Activated gamma-delta T cell treated with Interleukin-2 at 50 U/mL for 16 hours (primary cell): Measurements from ENCODE around the gene DHRSX.
"Not testable (repeated sequence)": the region's sequence is repeated elsewhere in the genome, so short reads cannot be mapped to it uniquely, and the experiment has no call there.

Experiments
- DNase-seq: peaks from one replicate; pipeline ENCODE4 v3.0.0-alpha.2; 2020

DHRSX gene

DNA sequence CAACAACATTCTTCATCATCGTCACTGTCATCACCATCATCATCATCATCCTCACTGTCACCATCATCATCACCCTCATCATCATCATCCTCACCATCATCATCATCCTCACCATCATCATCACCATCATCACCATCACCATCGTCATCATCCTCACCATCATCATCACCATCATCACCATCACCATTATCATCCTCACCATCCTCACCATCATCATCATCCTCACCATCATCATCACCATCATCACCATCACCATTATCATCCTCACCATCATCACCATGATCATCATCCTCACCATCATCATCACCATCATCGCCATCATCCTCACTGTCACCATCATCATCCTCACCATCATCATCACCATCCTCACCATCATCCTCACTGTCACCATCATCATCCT lies 18.9 kb upstream of the DHRSX start:
- not testable (repeated sequence) for DNase-seq

DNA sequence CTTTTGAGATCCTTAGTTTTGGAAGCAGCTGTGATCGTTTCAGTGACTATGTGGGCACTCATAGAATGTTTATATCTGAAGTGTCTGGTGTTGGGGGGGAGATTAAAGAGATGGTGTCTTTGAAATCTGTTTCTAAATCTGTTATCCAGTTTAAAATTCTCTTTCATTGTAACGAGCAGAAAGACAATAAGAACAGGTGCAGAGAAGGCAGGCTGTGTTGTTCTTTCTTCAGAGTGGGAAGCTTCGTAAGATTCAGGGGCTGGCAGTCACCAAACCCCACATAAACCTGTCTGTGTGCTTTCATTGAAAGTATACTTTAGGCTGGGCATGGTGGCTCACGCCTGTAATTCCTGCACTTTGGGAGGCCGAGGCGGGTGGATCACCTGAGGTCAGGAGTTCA lies 16.3 kb upstream of the DHRSX start:
- DNase-seq: no peak

DNA sequence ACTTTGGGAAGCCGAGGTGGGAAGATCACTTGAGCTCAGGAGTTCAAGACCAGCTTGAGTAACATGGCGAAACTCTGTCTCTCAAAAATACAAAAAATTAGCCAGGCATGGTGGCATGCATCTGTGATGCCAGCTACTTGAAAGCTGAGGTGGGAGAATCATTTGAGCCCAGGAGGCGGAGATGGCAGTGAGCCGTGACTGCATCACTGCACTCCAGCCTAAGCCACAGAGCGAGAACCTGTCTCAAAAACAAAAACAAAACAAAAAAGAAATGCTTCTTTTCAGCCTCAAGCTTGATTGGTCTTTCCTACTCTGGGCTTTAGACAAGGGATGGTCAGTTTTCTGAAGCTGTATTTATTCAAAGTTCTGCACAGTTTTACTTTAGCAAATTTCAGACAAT lies 15.8 kb upstream of the DHRSX start:
- DNase-seq: no peak

DNA sequence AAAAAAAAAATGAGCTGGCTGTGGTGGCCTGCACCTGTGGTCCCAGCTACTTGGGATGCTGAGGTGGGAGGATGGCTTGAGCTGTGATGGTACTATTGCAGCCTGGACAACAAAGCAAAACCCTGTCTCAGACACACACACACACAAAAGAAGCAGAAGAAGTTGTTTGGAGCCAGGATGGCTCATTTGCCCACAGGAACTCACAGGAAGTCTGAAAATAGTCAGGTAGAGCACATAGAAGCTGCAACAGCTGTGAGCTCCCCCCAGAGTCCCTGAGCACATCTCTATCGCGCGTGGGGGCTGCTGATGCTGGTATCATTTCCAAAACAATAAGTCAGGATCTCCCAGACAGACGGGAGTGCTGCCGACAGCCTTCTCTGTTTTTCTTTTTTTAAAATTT lies 13.4 kb upstream of the DHRSX start:
- no peak for DNase-seq

DNA sequence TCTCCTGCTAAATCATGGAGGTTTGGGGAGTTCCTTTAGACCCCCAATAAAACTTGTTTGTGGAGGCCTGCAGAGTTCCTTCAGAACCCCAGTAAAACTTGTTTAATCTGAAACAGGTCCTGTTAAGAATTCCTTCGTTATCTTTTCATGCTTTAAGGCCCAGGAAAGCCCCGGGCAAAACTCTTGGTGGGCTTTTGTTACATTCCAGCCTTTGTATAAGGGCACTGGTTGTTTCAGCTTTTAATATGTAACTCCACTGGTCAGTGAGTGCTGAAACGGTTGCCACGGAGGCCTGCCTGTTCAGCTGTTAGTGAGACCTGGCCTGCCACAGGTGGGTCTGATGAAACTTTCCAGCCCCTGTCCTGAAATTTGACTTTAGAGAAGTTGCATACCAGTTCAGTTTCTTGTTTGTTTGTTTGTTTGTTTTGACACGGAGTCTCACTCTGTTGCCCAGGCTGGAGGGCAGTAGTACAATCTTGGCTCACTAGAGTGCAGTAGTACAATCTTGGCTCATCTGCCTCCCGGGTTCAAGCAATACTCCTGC lies 12.4 kb upstream of the DHRSX start:
- no peak for DNase-seq

DNA sequence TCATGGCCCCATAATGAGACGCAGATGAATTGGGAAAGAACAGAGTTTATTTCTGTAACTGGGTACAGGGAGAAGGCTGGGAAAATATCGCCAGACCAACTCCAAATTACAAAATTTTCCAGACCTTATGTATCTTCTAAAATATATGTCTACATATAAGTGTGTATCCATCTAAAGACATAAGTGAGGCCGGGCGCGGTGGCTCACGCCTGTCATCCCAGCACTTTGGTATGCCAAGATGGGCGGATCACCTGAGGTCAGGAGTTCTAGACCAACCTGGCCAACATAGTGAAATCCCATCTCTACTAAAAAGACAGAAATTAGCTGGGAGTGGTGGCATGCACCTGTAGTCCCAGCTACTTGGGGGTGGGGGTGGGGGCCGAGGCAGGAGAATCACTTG lies 11.7 kb upstream of the DHRSX start:
- no peak for DNase-seq

DNA sequence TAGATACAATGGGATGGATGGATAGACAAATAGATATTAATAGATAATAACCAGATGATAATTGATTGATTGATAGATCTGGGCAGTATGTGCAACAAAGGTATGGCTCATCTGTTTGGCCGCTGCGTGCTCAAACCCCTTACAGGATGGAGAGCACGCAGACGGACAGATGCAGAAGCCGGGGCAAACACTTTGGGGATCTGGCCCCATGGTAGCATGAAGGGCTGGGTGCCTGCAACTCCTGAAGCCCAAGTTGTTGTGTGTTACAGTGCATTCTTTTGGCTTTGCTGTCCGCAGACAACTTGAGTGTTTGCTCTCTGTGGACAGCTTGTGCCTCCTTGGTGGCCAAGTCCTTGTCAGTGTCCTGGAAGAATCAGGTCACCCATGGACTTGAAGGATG lies 10.6 kb upstream of the DHRSX start:
- no peak for DNase-seq

DNA sequence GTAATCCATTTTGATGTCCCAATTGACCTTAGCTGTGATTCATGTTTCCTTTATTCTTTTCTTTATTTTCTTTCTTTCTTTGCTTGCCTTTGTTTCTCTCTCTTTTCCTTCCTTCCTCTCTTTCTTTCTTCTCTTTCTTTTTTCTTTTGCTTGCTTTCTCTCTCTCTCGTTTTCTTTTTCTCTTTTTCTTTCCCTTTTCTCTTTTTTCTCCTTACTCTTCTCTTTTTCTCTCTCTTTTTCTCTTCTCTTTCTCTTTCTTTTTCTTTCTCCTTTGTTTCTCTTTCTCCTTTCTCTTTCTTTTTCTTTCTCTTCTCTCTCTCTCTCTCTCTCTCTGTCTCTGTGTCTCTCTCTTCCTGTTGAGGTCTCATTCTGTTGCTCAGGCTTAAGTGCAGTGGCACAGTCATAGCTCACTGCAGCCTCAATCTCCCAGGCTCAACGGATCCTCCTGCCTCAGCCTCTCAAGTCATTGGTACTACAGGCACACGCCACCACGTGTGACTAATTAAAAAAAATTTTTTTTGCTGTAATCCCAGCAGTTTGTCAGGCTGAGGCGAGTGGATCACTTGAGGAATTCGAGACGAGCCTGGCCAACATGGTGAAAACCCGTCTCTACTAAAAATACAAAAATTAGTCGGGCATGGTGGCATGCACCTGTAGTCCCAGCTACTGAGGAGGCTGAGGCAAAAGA lies 8.0 kb upstream of the DHRSX start:
- DNase-seq: no peak

DNA sequence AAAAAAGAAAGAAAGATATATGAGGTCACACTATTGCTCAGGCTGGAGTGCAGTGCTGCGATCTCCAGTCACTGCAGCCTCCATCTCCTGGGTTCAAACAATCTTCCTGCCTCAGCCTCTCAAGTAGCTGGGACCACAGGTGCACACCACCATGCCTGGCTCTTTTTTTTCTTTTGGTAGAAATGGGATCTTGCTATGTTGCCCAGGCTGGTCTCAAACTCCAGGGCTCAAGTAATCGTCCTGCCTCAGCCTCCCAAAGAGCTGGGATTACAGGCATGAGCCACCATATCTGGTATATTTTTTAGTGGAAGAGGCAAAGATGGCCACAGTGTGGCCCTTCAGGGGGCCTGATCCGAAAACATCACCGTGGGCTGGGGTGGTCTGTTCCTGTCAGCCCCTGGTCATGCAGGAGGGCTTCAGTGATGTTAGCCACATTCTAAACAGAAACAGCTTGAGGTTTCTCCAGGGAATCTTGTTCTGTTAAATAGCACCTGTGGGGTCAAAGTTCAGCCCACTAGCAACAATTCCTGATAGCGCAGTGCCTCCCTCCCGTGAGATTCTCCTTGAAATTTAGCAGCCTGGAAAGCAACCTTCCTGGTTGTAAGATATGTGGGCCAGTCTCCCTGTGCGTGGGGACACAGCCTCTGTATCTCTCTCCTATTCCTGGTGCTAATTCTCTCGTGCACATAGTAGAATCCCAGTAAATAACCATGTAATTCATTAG lies 7.3 kb upstream of the DHRSX start:
- DNase-seq: no peak

DNA sequence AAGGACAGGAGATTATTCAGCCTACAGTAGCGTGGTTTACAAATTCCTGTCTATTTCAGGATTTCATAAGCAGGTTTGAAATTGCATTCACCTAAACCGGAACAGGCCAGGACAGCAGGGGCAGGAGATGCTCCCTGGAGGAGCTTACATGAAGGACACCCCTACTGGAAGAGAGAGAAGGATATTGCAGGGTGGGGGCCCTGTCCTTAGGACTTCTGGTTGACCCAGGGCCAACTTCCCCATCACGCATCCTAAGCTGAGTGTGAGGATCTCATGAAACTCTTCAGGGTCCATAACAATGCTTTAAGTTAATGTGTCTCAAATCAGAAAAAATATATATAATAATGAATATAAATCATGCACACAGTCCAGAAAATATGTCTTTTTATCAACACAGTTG lies 6.4 kb upstream of the DHRSX start:
- no peak for DNase-seq

DNA sequence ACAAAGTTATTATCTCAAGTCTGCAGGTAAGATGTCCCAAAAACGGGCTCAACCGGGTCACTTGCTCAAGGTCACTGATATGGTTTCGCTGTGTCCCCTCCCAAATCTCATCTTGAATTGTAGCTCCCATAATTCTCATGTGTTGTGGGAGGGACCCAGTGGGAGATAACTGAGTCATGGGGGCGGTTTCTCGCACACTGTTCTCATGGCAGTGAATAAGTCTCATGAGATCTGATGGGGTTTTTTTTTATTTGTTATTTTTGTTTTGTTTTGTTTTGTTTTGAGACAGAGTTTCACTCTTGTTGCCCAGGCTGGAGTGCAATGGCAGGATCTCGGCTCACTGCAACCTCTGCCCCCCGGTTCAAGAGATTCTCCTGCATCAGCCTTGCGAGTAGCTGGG lies 4.6 kb upstream of the DHRSX start:
- DNase-seq: not testable (repeated sequence)

DNA sequence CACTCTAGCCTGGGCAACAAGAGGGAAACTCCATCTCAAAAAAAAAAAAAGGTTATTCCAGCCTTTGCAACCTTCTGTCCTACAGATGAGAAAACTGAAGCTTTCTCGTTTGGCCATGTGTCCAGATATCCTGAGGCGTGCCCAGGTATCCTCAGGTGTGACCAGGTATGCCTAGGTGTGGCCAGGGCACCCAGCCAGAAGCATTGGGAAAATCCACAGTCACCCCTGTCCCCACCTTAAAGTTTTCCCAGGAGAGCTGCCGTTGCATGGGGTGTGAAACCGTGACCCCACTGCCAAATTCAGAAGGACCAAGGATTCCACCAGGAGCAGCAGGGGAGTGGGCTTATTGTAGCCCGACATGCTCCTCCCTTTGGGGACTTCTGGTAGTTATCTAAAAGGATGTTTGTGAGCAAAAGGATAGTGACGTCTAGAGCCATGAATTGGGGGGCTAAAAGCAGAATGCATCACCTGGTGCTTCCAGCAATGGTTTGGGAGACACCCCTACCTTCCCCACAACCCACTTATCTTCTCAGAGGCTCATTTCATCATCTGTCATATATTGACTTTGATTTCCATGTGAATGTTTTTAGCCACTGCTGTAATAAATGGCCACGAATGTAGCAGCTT lies 4.0 kb upstream of the DHRSX start:
- DNase-seq: no peak

DNA sequence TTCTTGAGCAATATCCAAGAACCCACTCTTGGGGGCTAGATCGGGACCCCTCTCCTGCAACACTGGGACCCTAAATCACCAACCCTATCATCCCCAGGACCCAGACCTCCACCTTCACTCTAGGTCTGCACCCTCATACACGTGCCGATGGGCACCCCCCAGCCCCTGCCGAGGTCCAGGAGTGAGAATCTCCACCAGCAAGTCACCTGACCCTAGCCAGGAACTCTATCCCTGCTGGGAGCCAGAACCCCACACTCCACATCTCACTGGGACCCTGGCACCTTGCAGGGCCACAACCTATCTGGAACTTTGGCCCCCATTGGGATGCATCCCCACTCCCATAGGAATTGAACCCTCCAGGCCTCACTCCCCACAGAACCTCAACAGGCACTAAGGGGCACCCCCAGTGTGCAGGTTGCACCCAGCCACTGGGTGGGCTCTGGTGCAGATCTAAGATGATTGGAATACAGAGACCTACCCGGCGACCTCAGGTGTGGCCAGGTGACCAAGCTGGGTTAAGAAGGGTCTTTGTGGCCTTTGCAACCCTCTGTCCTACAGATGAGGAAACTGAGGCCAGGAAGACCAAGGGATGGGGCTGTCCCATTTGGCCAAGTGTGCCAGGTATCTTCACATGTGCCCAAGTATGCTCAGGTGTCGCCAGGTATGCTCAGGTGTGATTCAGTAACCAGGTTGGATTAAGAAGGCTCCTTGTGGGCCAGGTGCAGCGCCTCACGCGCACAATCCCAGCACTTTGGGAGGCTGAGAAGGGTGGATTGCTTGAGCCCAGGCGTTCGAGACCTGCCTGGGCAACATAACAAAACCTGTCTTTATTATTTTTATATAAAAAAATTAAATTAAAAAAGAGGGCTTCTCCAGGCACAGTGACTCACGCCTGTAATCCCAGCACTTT lies 3.1 kb upstream of the DHRSX start:
- DNase-seq: no peak

DNA sequence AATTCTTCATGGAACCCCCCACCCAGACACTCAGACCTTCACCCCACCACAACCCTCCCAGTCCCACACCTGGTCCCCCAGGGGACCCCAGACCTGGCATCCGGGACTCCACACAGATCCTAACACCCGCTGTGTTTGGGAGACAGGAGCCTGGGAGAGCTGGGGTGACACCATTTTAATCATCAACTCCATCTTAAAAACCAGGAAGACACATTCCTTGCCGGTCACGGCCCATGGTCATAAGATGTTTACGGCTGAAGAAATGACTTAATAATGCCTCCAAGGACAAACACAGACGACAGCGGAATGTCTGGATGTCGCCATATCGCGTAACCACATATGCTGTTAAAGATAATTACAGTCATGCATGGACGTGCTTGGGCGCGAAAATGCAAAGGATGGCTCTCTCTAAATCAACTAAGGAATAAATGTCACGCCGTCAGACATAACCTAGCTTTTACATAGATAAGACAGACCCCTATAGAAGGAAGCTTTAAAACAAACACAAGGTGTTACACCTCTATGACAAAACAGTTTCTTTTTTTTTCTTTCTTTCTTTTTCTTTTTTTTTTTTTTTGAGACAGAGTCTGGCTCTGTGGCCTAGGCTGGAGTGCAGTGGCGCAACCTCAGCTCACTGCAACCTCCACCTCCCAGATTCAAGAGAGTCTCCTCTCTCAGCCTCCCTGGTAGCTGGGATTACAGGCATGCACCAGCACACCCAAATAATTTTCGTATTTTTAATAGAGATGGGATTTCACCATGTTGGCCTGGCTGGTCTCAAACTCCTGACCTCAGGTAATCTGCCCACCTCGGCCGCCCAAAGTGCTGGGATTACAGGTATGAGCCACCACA lies 2.1 kb upstream of the DHRSX start:
- no peak for DNase-seq

DNA sequence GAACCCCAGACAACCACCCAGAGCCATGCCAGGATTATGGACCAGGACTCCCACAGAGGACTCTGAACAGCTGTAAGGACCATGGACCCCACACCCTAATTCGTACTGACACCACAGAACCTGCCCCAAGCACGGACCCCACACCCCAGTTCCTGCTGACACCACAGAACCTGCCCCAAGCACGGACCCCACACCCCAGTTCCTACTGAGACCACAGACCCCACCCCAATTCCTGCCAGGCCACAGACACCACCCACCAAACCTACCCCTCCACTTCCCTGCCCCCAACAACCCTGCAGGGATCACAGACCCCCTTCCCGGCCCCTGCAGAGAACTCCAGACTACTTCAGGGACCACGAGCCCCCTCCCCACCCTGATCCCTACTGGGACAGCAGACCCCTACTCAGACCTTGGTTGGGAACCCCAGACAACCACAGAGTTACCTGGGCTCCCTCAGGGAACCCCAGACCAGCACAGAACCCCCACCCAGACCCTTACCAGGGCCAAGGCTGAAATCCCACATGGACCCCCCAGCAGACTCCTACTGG lies 1.4 kb upstream of the DHRSX start:
- no peak for DNase-seq

DNA sequence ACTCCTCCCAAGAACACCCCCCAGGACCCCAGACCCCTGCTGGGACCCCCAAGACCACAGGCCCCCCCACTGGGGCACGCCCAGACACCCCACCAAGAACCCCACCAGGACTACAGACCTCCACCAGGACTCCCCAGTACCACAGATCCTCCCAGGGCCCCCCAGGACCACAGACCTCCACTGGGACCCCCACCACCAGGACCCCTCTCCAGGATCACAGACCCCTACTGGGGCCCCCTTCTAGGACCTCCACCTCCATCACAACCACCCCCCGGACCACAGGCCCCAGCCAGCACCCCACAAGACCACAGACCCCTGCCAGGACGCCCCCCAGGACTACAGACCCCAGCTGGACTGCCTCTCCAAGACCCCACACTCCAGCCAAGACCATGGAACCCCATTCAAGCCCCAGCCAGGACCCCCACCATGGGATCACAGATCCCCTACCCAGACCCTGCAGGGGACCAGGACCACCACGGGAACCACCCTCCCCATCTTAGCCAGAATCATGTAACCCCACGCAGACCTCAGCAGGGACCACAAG lies 855 bp upstream of the DHRSX start:
- DNase-seq: no peak

DNA sequence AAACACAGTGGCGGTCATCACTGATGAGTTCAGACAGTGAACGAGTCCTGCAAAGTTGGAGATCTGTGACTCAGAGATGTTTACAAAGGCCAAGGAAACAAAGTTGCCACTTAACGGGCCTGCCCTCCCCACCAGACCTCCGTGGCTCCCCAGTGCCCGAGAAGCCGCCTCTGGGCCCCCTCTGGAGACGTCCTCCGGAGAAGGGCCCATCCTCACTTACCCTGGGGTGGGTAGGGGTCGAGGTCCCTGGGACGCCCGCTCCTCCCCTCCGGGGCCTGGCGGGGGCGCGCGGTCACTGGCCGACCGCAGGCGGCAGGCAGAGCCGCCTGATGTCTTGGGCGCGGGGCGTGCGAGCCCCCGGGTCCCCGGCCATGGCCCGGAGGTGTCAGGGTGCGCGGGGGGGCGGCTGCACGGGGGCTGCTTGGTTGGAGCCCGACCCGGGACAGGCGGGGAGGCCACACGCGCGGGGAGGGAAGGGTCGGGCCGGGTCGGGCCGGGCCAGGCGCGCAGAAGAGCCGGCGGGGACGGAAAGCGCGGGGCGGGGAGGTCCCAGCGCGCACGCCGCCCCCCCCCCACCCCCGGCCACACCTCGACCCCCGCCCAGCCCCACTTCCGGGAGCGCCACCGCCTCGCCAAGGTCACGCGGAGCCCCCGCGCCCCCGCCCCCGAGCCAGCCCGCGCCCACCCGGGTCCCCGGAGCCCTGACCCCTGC lies 529 bp downstream of the DHRSX start:
- DNase-seq: peak; percentile 37

DNA sequence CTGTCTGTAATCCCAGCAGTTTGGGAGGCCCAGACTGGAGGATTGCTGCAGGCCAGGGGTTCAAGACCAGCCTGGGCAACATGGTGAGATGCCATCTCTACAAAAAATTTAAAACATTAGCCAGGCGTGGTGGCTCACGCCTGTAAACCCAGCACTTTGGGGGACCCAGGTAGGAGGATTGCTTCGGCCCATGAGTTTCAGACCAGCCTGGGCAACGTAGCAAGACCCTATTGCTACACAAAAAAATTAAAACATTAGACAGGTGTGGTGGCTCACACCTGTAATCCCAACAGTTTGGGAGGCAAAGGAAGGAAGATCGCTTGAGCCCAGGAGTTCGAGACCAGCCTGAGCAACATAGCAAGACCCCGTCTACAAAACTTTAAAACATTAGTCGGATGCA lies 1.3 kb downstream of the DHRSX start:
- DNase-seq: no peak

DNA sequence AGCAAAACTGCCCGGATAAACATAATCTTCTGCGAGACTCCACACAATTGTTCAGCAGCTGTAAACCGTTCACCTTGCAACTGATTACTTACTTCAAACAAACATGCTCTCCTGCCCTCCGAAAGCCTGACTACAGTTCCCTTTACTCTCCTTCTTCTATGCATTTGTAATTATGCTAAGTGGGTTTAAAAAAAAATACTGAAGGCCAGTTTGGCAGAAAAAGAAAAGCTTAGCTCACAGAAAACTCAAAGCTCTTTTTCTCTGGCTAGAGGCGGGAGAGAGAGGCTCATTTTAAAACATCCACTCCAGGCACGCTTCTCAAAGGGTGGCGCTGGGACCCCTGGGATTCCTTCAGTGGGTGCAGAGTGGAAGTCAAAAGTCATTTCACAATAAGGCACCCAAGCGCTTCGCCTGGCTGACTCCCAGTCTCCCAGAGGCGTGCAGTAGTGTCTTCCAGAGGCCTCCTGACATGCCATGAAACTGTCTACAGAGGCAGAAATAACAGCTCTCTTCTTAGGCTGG lies 1.9 kb downstream of the DHRSX start:
- DNase-seq: no peak

DNA sequence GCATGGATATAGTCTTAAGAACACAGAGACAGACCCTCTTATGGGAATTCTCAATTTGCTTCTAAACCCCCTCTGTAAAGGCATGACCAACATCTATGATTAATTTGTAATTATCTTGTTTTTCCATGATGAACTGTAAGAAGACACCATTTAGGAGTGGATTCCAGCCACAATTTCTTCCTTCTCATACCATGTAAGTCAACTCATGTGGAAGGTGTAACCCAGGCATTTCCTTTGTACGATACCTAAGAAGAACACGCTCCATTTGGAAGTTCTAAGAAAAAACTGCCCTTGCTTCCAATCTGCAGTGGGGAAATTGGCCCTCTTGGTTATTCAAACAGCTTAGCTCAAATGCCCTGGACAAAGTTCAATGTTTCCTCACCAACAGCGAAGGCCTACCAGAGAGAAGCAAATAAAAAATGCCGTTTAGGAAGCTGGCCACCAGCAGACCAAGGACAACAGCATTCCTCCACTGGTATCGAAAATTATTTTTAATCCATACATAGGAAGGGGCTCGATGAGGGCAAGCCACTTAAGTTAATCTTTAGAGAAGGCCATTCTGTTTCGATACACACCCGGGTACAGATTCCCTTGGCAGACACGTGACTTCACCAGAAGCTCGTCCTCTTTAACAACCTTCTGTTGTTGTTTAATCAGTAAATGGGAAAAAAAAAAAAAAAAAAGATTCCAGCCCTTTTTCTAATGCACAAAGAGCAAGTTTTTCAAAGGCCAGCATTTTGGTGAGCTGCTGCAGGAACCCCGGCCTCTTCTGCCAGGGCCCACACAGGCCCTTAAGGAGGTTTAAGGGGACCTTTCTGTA lies 2.6 kb downstream of the DHRSX start:
- no peak for DNase-seq
